HL-60 (cell line): ENCODE measurements around the gene SPIN2A.
"Not testable (repeated sequence)": the region's sequence is repeated elsewhere in the genome, so short reads cannot be mapped to it uniquely, and the experiment has no call there.

Experiments
- DNase-seq, 2 experiments: peaks; one replicate each; pipeline ENCODE4 v3.0.0-alpha.2; 2010 to 2020; ENCODE audit warnings: low read depth in 1 of 2, low spot score in 1 of 2
- H3K27ac ChIP-seq: fragments of 250-450 bp; sonication (Bioruptor Pico); replicated peaks from 2 replicates; pipeline ENCODE4 v1.5.1; 2020; ENCODE audit warnings: mild to moderate bottlenecking, moderate library complexity
- H3K27me3 ChIP-seq: fragments of 250-450 bp; sonication (Bioruptor Pico); 2 replicates; pipeline ENCODE4 v1.5.1; 2021; ENCODE audit warnings: mild to moderate bottlenecking, moderate library complexity; ENCODE audit not compliant: insufficient read depth, poor library complexity, severe bottlenecking
- H3K4me3 ChIP-seq: replicated peaks from 2 replicates; pipeline ENCODE4 v1.5.1; 2011; ENCODE audit warnings: mild to moderate bottlenecking, control low read depth, low read length; ENCODE audit not compliant: insufficient read depth
- CTCF ChIP-seq: IDR thresholded peaks from one replicate; pipeline ENCODE4 v1.5.1; 2011; ENCODE audit warnings: low read length, control low read depth, inconsistent platforms; ENCODE audit not compliant: insufficient read depth
- GABPA ChIP-seq: IDR thresholded peaks from 2 replicates; pipeline ENCODE4 v1.6.1; 2012; ENCODE audit warnings: low read depth
- POLR2AphosphoS5 ChIP-seq: IDR thresholded peaks from 2 replicates; pipeline ENCODE4 v1.6.1; 2012; ENCODE audit warnings: low read depth
- REST ChIP-seq: IDR thresholded peaks from 2 replicates; pipeline ENCODE4 v1.6.1; 2012; ENCODE audit warnings: low read depth; ENCODE audit not compliant: insufficient replicate concordance
- SPI1 ChIP-seq: IDR thresholded peaks from 2 replicates; pipeline ENCODE4 v1.6.1; 2012; ENCODE audit warnings: low read depth, mild to moderate bottlenecking, borderline replicate concordance

Gene SPIN2A

GRCh38 chrX:57132046-57132445, 5.2 kb downstream of the SPIN2A start:
- H3K27ac ChIP-seq = no peak overlapping the region
- DNase-seq = no peak
- H3K4me3 ChIP-seq = no peak overlapping the region
- no peak for TF ChIP-seq REST
- no peaks in the 10 kb centered on the region for H3K27me3 ChIP-seq

GRCh38 chrX:57121816-57122215, 15.4 kb downstream of the SPIN2A start:
- no peaks in the 10 kb centered on the region for H3K27me3 ChIP-seq
- H3K27ac ChIP-seq = peak overlapping the region; percentile 73
- no peak for TF ChIP-seq POLR2AphosphoS5
- DNase-seq = no peak
- H3K4me3 ChIP-seq = peak overlapping the region; percentile 56

- TF ChIP-seq CTCF = no peak
- peak; percentile 66; the same call in 1 of the 2 replicates for TF ChIP-seq POLR2AphosphoS5
- Histone ChIP-seq H3K27ac (peak within 1 kb of the TSS; percentile 73), H3K4me3 (peak within 1 kb of the TSS; percentile 56), H3K27me3 (no peaks in the 10 kb centered on the region)
- DNase-seq = peak; percentile 61 to 86
These were observed 15.9 kb downstream of the SPIN2A start, which contains the start of gene SPIN2B for GRCh38 chrX:57121162-57121755. SPIN2B (minus strand) TSS chrX:57121548.

- DNase-seq = not testable (repeated sequence)
- Histone ChIP-seq H3K4me3 (peak overlapping the region; percentile 56), H3K27ac (peak overlapping the region; percentile 73)
These were observed 16.5 kb downstream of the SPIN2A start for GRCh38 chrX:57120619-57121161.

GRCh38 chrX:57119416-57119815, 17.8 kb downstream of the SPIN2A start:
- Histone ChIP-seq H3K4me3 (no peak overlapping the region), H3K27me3 (no peaks in the 10 kb centered on the region), H3K27ac (no peak overlapping the region)
- TF ChIP-seq GABPA (no peak), POLR2AphosphoS5 (no peak), CTCF (no peak), REST (no peak), SPI1 (no peak)
- DNase-seq = no peak

More at GRCh38 chrX:57120619-57121161, 16.5 kb downstream of the SPIN2A start:
- H3K27me3 ChIP-seq = not testable (repeated sequence)

- H3K4me3 ChIP-seq, DNase-seq, H3K27ac ChIP-seq, H3K27me3 ChIP-seq: not testable (repeated sequence)
These were observed 19.6 kb downstream of the SPIN2A start for GRCh38 chrX:57117566-57117965.
